Measurements from ENCODE around the gene FBXO15. TPM values are rescaled to one million over a fixed set of nuclear protein-coding genes. Genes with fewer than 3 reads are reported as not detected.

FBXO15 gene
- total and polyA plus RNA-seq, 4 donors, result 0.23 to 0.50 (median 0.41) TPM

- Histone ChIP-seq H3K4me3 (ENCODE audit: low read depth in 1 of 3, low read length in 3 of 3) (no peak overlapping the region), H3K27me3 (ENCODE audit: control insufficient read depth in 4 of 4, insufficient read depth in 4 of 4, low read length in 3 of 4) (no peaks in the 10 kb centered on the region), H3K36me3 (ENCODE audit: control insufficient read depth in 4 of 4, insufficient read depth in 3 of 4, low read depth in 1 of 4, low read length in 3 of 4) (no peaks in the 10 kb centered on the region), H3K9ac (ENCODE audit: low read depth in 1 of 2, low read length in 2 of 2) (no peak overlapping the region), H3K9me3 (ENCODE audit: control insufficient read depth in 4 of 4, low read length in 3 of 4) (no peaks in the 10 kb centered on the region), H3K27ac (ENCODE audit: low read depth in 1 of 2, low read length in 2 of 2) (no peak overlapping the region), H3K4me1 (ENCODE audit: control insufficient read depth in 4 of 4, insufficient read depth in 4 of 4, low read length in 3 of 4) (peaks cover 0 to 7% (median 4%) of the 10 kb centered on the region in 4 donors)
- DNase-seq (ENCODE audit: low spot score), result no peak
- WGBS, result 90% methylated on average over 11 of the region's 11 CpGs
- TF ChIP-seq, protein P1, sequence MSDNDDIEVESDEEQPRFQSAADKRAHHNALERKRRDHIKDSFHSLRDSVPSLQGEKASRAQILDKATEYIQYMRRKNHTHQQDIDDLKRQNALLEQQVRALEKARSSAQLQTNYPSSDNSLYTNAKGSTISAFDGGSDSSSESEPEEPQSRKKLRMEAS (IDR thresholded peaks at IDR 0.05), result no peak
- no peak for TF ChIP-seq EGR1 (IDR thresholded peaks at IDR 0.05; ENCODE audit: low read depth in 2 of 2)
- TF ChIP-seq SP1 (IDR thresholded peaks at IDR 0.05), result no peak
- no peak for TF ChIP-seq RXRA (IDR thresholded peaks at IDR 0.05)
- TF ChIP-seq TAF1 (conservative IDR thresholded peaks at IDR 0.05), result no peak
- no peak for TF ChIP-seq REST (IDR thresholded peaks at IDR 0.05)
- no peak for TF ChIP-seq YY1 (IDR thresholded peaks at IDR 0.05)
Measured at GRCh38 chr18:74173434-74173750, 25.8 kb upstream of the FBXO15 start.

GRCh38 chr18:74172697-74173433, 25.2 kb upstream of the FBXO15 start:
- H3K4me3 ChIP-seq (ENCODE audit: low read depth in 1 of 3, low read length in 3 of 3), result no peak overlapping the region
- 81% methylated on average over 27 of the region's 27 CpGs for WGBS
- H3K27me3 ChIP-seq (ENCODE audit: control insufficient read depth in 4 of 4, insufficient read depth in 4 of 4, low read length in 3 of 4), result no peaks in the 10 kb centered on the region
- DNase-seq (ENCODE audit: low spot score), result no peak
- no peaks in the 10 kb centered on the region for H3K9me3 ChIP-seq (ENCODE audit: control insufficient read depth in 4 of 4, low read length in 3 of 4)
- no peak overlapping the region for H3K9ac ChIP-seq (ENCODE audit: low read depth in 1 of 2, low read length in 2 of 2)
- no peak overlapping the region for H3K27ac ChIP-seq (ENCODE audit: low read depth in 1 of 2, low read length in 2 of 2)
- no peak for TF ChIP-seq JUND (IDR thresholded peaks at IDR 0.05)
- no peak for TF ChIP-seq TAF1 (conservative IDR thresholded peaks at IDR 0.05)
- no peaks in the 10 kb centered on the region for H3K36me3 ChIP-seq (ENCODE audit: control insufficient read depth in 4 of 4, insufficient read depth in 3 of 4, low read depth in 1 of 4, low read length in 3 of 4)
- peaks cover 0 to 7% (median 4%) of the 10 kb centered on the region in 4 donors for H3K4me1 ChIP-seq (ENCODE audit: control insufficient read depth in 4 of 4, insufficient read depth in 4 of 4, low read length in 3 of 4)

GRCh38 chr18:74171910-74172606, 24.4 kb upstream of the FBXO15 start:
- Histone ChIP-seq H3K9ac (ENCODE audit: low read depth in 1 of 2, low read length in 2 of 2) (peak overlapping the region in 1 of 2 donors; percentile 63), H3K27me3 (ENCODE audit: control insufficient read depth in 4 of 4, insufficient read depth in 4 of 4, low read length in 3 of 4) (no peaks in the 10 kb centered on the region), H3K36me3 (ENCODE audit: control insufficient read depth in 4 of 4, insufficient read depth in 3 of 4, low read depth in 1 of 4, low read length in 3 of 4) (no peaks in the 10 kb centered on the region), H3K4me3 (ENCODE audit: low read depth in 1 of 3, low read length in 3 of 3) (peak overlapping the region; percentile 42 to 65 (median 45)), H3K27ac (ENCODE audit: low read depth in 1 of 2, low read length in 2 of 2) (no peak overlapping the region), H3K9me3 (ENCODE audit: control insufficient read depth in 4 of 4, low read length in 3 of 4) (no peaks in the 10 kb centered on the region), H3K4me1 (ENCODE audit: control insufficient read depth in 4 of 4, insufficient read depth in 4 of 4, low read length in 3 of 4) (peaks cover 0 to 7% (median 4%) of the 10 kb centered on the region in 4 donors)
- no peak for DNase-seq (ENCODE audit: low spot score)
- WGBS, result 37% methylated on average over 12 of the region's 12 CpGs
- TF ChIP-seq FOXA1 (IDR thresholded peaks at IDR 0.05), result no peak
- TF ChIP-seq HNF4A (conservative IDR thresholded peaks at IDR 0.05), result peak; percentile 23 to 27

All from liver (tissue), 9 donors.